DND-41 (cell line): Measurements from ENCODE around the gene UCP2.

Source experiments
- ATAC-seq: fragments of 200-7000 bp; cut with Tn5 transposase; 3 replicates; pipeline ENCODE4 v1.9.1; 2021; ENCODE audit warnings: low read depth; ENCODE audit not compliant: insufficient read depth
- DNase-seq: peaks from one replicate; pipeline ENCODE4 v3.0.0-alpha.2; 2020
- H2AFZ ChIP-seq: 2 replicates; pipeline ENCODE4 v1.6.0; 2012; ENCODE audit warnings: low read depth, low read length
- H3K27ac ChIP-seq: 2 replicates; pipeline ENCODE4 v1.5.1; 2012; ENCODE audit warnings: low read length, inconsistent platforms
- H3K27me3 ChIP-seq: fragments of 200-600 bp; sonication (generic); 2 replicates; pipeline ENCODE4 v1.6.0; 2012; ENCODE audit warnings: low read length, mild to moderate bottlenecking, inconsistent platforms; ENCODE audit not compliant: insufficient read depth, poor library complexity
- H3K36me3 ChIP-seq: 2 replicates; pipeline ENCODE4 v1.5.1; 2012; ENCODE audit warnings: low read length, inconsistent platforms; ENCODE audit not compliant: insufficient read depth
- H3K4me1 ChIP-seq: 2 replicates; pipeline ENCODE4 v1.5.1; 2012; ENCODE audit warnings: mild to moderate bottlenecking, low read length; ENCODE audit not compliant: insufficient read depth
- H3K4me2 ChIP-seq: 2 replicates; pipeline ENCODE4 v1.6.0; 2012; ENCODE audit warnings: mild to moderate bottlenecking, moderate library complexity, low read length, inconsistent platforms; ENCODE audit not compliant: insufficient read depth
- H3K4me3 ChIP-seq, 2 experiments: fragments of 200-600 bp in 1 of 2; shearing (Covaris generic) in 1 of 2; 2 replicates each; pipeline ENCODE4 v1.5.1; 2012 to 2016; ENCODE audit warnings: inconsistent platforms in 2 of 2, low read length in 2 of 2, mild to moderate bottlenecking in 2 of 2, low read depth in 1 of 2, moderate library complexity in 1 of 2
- H3K79me2 ChIP-seq: 2 replicates; pipeline ENCODE4 v1.6.0; 2012; ENCODE audit warnings: low read length, inconsistent platforms; ENCODE audit not compliant: insufficient read depth
- H3K9ac ChIP-seq: 2 replicates; pipeline ENCODE4 v1.6.0; 2012; ENCODE audit warnings: low read depth, mild to moderate bottlenecking, inconsistent platforms, low read length, moderate library complexity
- H3K9me3 ChIP-seq: 2 replicates; pipeline ENCODE4 v1.5.1; 2012; ENCODE audit warnings: low read length, moderate library complexity, mild to moderate bottlenecking, inconsistent platforms; ENCODE audit not compliant: insufficient read depth, severe bottlenecking
- H4K20me1 ChIP-seq: 2 replicates; pipeline ENCODE4 v1.6.0; 2012; ENCODE audit warnings: low read length; ENCODE audit not compliant: insufficient read depth
- CTCF ChIP-seq: IDR thresholded peaks from 2 replicates; pipeline ENCODE4 v1.5.1; 2012; ENCODE audit warnings: borderline replicate concordance, low read length, moderate library complexity, mild to moderate bottlenecking; ENCODE audit not compliant: poor library complexity, severe bottlenecking; ENCODE audit errors: extremely low read depth
- EZH2 ChIP-seq: IDR thresholded peaks from 3 replicates; pipeline ENCODE4 v1.6.1; 2012; ENCODE audit warnings: borderline replicate concordance, low read depth, mild to moderate bottlenecking, moderate library complexity, low read length, inconsistent platforms; ENCODE audit not compliant: severe bottlenecking

UCP2 gene

DNA sequence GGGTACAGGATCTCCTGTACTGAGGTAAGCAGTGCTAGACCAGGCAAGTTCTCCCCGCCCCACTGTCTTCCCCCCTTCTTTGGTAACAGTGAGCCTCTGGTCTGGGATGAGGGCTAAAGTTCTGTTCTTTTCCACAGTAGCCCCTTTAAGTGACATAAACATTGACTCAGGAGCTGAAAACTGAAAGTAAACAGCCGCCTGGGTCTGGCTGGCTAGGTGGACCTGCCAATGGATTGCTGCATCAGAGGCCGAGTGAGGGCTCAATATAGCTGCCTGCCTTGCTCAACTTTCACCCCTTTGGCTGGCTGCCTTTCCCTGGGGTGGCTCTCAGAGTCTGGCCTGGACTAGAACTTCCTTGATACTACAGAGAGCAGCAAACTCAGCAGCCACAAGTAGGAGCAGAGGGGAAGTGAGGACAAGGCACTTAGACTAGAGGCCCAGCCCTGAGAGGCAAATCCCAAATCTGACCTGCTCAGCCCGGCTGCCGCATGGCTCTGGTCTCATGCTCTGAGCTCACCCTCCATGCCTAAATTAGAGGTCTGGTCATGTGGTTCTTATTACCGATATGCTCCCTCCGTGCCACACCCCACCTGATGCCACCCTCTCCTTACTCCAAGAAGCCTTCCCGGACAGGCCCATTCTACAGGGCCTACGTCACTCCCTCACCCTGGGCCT lies 35.8 kb upstream of the UCP2 start:
- H3K9me3 ChIP-seq = no peaks in the 10 kb centered on the region
- H2AFZ ChIP-seq = no peak overlapping the region
- H3K36me3 ChIP-seq = peaks cover 27% of the 10 kb centered on the region; the same call in 1 of the 2 replicates
- H3K27ac ChIP-seq = no peak overlapping the region
- no peaks in the 10 kb centered on the region for H3K4me1 ChIP-seq
- H3K27me3 ChIP-seq = no peaks in the 10 kb centered on the region
- no peak for TF ChIP-seq EZH2
- ATAC-seq (peak; percentile 27; the same call in 1 of the 3 replicates), DNase-seq (no peak)
- no peak overlapping the region for H3K4me3 ChIP-seq
- no peaks in the 10 kb centered on the region for H3K79me2 ChIP-seq
- no peaks in the 10 kb centered on the region for H4K20me1 ChIP-seq
- H3K4me2 ChIP-seq = no peak overlapping the region
- H3K9ac ChIP-seq = no peak overlapping the region

DNA sequence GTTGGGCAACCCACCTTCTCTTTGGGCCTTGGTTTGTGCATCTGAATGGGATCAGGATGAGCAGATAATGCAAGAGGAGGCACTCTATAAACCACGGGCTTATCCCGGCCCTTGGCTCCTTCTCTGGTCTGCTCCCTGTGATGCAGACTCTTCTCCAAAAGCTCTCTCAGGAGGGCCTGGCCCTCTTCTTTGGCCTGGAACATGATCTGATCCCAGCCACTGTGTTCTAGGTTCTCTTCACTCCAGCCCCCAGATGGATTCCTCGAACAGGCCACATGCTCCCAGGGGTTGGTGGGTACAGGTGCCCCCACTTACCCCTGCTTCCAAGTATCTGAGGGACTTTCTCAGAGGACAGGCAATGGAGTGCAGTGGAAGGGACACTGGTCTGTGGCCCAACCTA lies 35.0 kb upstream of the UCP2 start:
- Histone ChIP-seq H3K27ac (no peak overlapping the region), H3K9me3 (no peaks in the 10 kb centered on the region), H3K9ac (no peak overlapping the region), H3K4me3 (no peak overlapping the region), H4K20me1 (no peaks in the 10 kb centered on the region), H3K4me2 (no peak overlapping the region), H3K4me1 (no peaks in the 10 kb centered on the region), H2AFZ (no peak overlapping the region), H3K36me3 (peaks cover 33% of the 10 kb centered on the region; the same call in 1 of the 2 replicates), H3K79me2 (no peaks in the 10 kb centered on the region), H3K27me3 (no peaks in the 10 kb centered on the region)
- no peak for ATAC-seq
- TF ChIP-seq EZH2 (no peak), CTCF (no peak)
- DNase-seq = no peak

GRCh38 chr11:74015919-74016684 lies 33.5 kb upstream of the UCP2 start:
- H3K9ac ChIP-seq = no peak overlapping the region
- H3K4me3 ChIP-seq = no peak overlapping the region
- H3K9me3 ChIP-seq = no peaks in the 10 kb centered on the region
- DNase-seq = no peak
- H3K27me3 ChIP-seq = no peaks in the 10 kb centered on the region
- no peak overlapping the region for H3K4me2 ChIP-seq
- no peaks in the 10 kb centered on the region for H3K79me2 ChIP-seq
- ATAC-seq = no peak
- no peak overlapping the region for H2AFZ ChIP-seq
- TF ChIP-seq EZH2 = no peak
- no peak for TF ChIP-seq CTCF
- H3K27ac ChIP-seq = no peak overlapping the region
- H4K20me1 ChIP-seq = no peaks in the 10 kb centered on the region
- peaks cover 45% of the 10 kb centered on the region for H3K36me3 ChIP-seq
- no peaks in the 10 kb centered on the region; the same call in 1 of the 2 replicates for H3K4me1 ChIP-seq

DNA sequence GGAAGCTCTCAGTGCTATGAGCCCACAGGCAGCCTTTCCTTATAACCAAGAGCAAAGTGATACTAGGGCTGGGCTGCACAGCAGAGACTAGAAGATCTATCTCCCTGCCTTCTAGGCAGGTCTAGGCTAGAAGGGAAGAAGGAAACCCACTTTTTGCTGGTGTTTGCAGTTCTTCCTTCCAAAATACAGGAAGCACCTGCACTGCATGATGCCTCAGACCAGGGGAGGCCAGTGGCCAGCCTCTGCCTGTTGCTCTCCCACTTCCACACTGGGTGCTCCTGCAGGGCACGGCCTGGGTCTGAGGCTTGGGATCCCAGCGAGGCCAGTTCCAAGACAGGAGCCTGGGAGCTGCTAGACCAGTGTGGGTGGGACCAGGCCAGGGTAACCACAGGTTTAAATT lies 32.2 kb upstream of the UCP2 start:
- Histone ChIP-seq H4K20me1 (no peaks in the 10 kb centered on the region), H3K36me3 (peaks cover 42% of the 10 kb centered on the region), H3K79me2 (no peaks in the 10 kb centered on the region), H3K27ac (no peak overlapping the region), H3K27me3 (no peaks in the 10 kb centered on the region), H3K4me1 (no peaks in the 10 kb centered on the region; the same call in 1 of the 2 replicates), H2AFZ (no peak overlapping the region), H3K9me3 (no peaks in the 10 kb centered on the region), H3K4me3 (no peak overlapping the region), H3K4me2 (no peak overlapping the region), H3K9ac (no peak overlapping the region)
- TF ChIP-seq EZH2 (no peak), CTCF (no peak)
- DNase-seq (no peak), ATAC-seq (peak; percentile 18; the same call in 1 of the 3 replicates)
